GM21717 (cell line): ENCODE data around the gene INPP5F.
"Not testable (repeated sequence)": the region's sequence is repeated elsewhere in the genome, so short reads cannot be mapped to it uniquely, and the experiment has no call there.

Experiments used
- ATAC-seq: cut with Tn5 transposase; IDR thresholded peaks from one replicate; pipeline ENCODE4 v1.9.1; 2021; ENCODE audit warnings: mild to moderate bottlenecking, moderate library complexity; ENCODE audit not compliant: unreplicated experiment

The INPP5F gene

DNA sequence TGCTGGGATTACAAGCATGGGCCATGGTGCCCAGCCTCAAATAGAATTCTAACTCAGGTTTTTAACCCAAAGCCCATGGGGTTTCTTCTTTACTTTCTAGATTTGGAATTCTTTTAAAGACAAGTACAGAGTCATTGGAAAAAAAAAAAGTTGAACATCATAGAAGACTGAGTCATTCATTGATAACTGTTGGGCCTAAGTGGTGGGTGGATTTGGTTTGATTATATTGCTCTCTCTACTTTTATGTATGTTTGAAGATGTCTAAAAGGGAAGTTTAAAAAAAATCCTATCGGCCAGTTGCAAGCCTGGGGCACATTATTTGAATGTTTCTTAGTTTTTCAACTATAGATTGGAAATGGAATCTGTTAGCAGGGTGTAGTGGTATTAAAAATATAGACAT lies 49.7 kb downstream of the INPP5F start:
- ATAC-seq: no peak

DNA sequence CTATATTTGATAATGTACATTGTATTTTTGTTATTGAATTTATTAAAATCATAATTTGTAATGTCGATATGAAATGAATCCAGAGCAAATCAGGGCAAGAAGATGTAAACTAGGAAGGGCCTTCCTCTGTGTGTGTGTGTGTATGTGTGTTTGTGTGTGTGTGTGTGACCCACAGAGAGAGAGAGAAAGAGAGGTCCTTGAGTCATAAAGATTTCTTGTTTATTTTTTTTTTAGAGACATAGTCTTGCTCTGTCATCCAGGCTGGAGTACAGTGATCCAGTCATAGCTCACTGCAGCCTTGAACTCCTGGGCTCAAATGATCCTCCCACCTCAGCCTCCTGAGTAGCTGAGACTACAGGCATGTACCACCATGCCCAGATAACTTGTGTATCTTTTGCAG lies 50.7 kb downstream of the INPP5F start:
- ATAC-seq: no peak

DNA sequence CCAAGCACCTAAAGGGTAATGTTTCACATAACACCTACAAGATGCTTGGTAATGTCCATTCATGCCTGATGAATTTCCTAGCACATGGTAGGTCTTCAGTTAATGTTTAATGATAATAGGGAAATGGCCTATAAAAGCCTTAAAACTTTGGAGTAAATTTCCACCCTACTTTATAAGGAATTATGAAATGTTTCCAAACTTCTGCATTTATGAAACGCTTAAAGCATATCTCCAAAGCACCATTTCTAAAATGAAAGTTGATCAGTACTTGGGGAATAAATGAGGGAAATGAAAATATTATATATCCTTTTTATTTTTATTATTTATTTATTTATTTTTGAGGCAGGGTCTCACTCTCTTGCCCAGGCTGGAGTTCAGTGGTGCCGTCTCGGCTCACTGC lies 51.8 kb downstream of the INPP5F start:
- ATAC-seq: no peak

DNA sequence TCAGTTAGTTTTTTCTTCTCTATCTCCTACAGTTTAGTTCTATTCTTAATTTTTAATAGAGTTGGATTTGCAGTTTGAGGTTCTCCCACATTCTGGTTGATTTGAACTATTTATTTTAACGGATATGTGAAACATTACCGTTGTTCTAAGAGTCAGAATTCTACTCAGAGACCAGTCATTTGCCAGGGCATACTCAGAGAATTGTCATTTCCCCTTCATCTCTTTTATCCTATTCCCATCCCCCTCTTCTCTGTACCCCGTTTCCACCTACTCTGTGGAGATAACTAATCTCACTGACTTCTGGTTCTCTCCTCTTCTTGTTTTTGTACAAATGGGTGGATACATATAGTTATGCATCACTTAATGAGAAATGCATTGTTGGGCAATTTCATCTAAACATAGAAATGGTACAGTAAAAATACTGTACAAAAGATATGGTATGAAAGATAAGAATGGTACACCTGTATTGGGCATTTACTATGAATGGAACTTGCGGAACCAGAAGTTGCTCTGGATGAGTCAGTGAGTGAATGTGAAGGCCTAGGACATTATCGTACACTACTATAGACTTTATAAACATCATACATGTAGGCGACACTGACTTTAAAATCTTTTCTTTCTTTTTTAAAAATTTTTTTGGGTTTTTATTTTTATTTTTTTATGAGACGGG lies 53.1 kb downstream of the INPP5F start:
- ATAC-seq: no peak

DNA sequence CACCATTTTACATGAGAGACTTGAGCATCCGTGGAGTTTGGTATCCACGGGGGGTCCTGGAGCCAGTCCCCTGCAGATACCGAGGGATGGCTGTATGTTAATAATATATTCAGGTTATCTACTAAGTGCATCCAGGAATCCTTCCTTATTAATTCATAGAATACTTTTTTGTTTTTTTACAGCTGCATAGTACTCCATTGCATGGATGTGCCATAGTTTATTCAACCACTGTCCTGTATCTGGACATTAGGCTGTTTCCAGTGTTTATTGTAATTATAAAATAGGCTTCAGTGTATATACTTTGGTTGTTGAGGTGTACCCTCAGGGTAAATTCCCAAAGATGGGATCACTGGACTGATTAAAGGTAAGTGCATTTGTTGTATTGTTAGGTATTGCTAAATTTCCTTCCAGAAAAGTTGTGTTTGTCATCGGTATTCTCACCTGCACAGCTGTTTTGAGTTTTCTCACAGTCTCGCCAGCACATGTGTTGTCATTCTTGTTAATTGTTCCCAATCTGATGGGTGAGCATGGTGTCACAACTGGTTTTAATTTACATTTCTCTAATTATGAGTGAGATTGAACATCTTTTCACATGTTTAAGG lies 55.1 kb downstream of the INPP5F start:
- ATAC-seq: no peak

DNA sequence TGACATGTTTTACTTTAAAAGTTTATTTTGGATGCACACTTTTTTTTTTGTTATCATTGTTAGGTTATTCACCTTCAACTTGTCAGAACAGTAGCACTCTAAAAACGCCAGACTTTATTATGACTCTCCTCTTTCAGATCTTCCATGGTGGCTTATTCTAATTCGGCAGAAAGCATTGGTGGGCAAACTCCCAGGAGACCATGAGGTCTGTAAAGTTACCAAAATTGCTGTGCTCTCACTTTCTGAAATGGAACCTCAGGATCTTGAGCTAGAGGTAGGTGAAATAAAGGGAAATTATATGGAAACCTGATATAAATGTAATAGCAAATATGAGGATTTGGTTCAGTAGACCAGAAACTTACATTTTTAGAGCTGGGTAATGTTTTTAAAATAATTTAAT lies 55.6 kb downstream of the INPP5F start:
- no peak for ATAC-seq

DNA sequence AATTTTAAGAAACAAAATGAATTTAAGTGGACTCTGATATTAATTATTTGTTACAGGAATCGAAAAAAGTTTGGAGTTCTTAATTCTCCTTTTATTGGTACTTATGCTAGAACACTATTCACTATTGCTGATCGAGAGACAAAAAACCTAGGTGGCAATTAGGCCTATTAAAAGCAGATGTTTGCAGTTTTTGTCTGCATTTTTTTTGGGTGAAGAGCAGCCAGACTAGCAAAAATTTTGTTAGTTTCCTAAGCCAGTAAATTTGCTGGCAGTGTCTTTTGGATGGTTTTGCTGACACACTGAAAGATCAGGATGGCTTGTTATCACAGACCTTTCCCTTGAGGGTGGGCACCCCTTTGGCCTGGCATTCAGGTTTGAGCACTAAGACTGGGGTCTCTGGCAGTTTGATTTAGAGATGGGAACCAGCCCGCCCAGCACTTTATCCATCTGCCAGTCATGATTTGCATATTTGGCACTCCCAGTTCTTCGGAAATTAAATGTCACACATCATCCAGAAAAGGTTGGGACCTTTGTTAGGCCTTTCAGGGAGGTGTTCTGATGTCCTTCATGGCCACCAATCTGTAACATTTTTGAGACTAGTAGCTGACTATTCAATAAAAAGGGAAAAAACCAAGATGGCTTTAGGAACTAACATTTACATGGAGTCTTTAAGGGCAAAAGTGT lies 57.3 kb downstream of the INPP5F start:
- ATAC-seq: no peak

DNA sequence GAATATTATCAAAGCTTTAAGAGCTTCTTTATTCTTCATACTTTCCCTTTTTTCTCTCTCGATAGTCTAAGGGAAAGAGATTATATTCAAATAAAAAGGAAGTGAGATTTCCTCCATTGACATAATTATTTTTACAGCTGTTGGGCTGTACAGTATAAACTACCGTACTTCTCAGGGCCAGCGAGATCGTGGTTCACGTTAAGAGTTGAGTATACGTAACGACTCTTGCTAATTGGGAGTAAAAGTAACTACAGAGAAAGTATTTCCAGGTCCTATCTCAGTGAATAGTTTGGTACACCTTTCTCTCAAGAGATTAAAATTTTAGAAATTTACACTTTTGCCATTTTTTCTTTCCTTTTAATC lies 57.8 kb downstream of the INPP5F start:
- no peak for ATAC-seq

DNA sequence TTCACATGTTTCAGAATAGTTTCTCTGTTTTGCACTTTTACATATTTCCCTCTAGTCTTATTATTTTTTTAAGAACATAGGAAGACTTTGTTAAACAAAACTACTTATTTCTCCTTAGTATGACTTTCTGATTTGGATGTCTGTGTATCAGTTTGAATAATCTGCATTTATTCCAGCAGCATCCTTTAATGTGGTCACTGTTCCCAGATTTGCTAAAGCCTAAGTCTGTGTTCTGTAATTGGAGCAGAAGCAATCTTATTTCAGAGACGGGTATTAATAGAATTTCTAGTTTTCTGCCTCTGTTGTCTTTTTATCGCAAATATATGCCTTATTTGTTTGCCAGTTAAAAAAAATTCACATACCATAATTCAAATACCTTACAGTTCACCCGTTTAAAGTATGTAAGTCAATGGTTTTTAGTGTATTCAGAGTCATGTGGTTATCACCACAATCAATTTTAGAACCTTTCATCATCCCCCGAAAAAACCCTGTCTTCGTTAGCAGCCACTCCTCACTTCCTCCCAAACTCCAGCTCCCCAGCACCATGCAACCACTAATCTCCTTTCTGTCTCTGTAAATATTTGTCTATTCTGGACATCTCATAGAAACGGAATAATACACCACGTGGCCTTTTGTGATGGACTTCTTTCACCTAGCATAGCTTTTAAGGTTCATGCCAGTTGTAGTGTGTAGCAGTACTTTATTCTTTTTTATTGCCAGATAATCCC lies 58.7 kb downstream of the INPP5F start:
- peak; percentile 77 for ATAC-seq

DNA sequence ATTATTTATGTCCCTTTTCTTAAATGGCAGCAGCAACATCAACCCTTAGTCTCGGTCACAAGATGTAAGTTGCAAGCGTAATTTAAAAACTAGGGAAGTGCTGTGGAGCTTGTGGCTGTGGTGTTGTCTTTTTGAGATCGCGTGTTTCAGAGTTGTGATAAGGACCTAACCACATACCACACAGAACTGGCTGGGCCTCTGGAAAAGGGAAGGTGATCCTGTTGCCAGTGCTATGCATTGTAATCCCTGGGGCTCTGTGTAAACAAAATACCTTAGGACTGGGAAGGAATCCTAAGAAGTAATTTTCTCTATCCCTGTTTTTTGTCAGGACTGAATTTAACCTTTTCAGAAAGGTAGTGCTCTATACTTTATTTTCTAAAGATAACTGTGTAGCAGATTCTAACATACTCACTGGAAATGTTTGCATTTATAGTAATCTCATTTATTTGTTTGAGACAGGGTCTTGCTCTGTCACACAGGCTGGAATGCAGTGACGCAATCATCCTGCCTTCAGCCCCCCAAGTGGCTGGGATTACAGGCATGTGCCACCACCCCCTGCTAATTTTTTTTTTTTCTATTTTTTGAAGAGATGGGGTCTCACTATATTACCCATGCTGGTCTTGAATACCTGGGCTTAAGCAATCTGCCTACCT lies 60.4 kb downstream of the INPP5F start:
- no peak for ATAC-seq

DNA sequence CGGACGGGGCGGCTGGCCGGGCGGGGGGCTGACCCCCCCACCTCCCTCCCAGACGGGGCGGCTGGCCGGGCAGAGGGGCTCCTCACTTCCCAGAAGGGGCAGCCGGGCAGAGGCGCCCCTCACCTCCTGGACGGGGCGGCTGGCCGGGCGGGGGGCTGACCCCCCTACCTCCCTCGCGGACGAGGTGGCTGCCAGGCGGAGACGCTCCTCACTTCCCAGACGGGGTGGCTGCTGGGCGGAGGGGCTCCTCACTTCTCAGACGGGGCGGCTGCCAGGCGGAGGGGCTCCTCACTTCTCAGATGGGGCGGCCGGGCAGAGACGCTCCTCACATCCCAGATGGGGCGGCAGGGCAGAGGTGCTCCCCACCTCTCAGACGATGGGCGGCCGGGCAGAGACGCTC lies 69.3 kb downstream of the INPP5F start:
- not testable (repeated sequence) for ATAC-seq

DNA sequence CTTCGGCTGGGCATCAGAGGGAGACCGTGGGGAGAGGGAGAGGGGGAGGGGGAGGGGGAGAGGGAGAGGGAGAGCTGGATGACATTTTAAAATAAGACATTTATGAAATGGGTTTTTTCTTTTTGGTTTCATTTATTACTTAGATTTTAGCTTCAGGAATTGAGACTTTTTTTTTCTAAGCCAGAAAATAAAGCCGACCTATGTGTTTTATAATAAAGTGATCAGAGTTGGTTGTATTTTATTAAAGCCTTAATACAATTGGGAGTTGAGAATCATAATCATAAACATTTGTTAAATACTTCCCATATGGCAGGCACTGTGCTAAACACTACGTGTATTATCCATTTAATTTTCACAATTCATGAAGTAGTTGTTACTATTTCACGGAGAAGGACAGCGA lies 70.2 kb downstream of the INPP5F start:
- ATAC-seq: no peak

DNA sequence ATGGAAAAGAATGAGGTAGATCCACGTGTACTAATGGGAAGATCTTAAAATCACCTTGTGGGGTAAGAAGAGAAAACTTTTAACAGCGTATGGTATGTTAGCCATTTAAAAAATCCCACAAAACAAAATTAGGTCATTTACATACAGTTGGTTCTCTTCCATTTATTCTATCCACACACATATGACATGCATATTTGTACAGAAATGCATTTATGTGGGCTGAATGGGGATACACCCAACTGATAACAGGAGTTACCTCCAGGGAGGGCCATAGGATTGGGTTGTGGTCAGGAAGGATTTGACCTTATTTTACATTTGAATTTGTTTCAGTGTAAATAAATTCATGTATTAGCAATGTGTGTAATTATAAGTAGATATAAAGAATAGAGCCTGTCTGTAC lies 75.3 kb downstream of the INPP5F start:
- ATAC-seq: no peak

DNA sequence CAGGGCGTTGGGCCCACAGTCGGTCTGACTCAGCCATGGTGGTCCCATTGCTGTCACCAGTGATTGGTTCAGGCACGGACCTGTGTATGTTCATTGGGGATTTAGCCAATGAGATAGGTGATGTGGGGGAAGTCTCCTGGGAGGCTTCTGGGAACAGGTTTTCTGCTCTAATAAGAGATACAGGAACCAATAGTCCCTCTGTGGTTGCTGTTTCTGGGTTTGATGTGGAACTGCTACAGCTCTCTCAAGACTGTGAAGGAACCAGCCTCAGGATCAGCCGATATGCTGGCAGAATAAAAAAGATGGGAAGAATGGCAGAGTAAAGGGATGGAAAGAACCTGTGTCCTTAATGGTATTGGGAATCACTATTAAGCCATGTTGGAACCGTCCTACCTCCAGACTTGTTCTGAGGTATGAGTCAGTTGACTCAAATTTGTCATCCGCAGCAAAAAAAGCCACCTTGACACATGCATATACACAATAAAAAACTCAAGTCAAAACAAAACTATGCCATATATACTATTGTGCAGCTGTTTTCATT lies 76.2 kb downstream of the INPP5F start:
- ATAC-seq: no peak

DNA sequence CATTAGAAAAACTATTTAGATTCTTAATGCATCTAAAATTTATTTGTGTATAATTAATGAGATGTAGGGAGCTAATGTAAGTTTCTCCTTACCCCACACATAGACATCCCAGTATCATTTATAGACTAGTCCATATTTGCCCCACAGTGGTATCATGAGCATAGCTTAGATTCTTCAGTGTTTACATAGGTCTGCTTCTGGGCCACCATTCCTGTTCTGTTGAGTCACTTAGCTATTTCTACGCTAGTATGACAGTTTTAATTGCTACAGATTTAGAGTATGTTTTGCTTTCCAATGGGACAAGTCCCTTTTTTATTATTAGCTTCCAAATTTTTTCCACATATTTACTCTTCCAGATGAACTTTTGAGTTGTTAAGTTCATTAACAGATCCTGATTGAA lies 77.4 kb downstream of the INPP5F start:
- no peak for ATAC-seq

DNA sequence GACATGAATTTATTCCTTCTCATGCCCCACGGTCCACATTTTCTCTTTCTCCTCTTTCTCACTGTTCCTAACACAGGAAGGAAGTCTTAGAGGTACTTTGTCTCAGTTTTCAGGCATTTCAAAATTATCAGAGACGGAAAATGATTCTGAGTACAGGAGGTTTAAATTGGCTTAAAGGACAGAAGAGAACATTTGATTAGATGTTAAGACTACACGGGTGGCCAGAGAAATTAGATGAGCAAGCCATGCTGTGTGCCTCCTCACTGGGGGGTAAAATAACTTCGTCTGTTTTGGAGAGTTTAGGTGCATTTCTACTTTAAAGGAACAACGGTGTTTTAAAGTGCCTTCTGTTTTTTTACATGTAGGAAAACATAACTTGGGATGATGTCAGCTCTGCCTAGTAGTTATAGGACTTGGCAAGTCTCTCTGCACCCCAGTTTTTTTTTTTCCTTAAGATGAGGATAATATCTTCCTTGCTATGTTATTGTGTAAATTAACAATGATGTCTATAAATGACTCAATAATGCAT lies 79.9 kb downstream of the INPP5F start:
- ATAC-seq: no peak

DNA sequence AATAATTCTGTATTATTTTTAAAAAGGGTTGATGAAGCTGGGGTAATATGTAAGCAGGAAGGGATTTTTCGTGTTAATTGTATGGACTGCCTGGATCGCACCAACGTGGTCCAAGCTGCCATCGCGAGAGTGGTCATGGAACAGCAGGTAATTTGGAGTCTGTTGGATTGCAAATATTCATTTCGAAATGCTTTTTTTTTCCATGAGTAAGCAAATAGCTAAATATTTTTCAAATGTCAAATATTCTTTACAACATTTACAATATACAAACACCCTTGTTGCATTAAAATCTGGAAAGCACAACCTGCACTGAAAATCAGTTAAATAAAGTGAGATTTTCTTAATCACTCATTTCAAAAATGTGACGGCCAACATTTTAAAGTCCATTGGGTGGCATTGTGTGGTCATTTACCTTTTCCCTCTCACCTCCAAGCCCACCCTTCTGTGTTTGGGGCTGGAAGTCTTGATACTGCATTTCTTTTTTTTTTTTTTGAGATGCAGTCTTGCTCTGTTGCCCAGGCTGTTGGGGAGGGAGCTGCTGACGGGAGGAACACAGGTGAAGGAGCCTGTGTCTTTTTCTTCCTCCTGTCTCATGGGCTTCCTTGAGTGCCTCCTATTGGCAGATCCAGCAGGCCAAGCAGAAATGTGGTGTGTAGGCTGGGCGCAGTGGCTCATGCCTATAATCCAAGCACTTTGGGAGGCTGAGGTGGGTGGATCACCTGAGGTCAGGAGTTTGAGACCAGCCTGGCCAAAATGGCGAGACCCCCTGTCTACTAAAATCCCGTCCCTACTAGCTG lies 80.7 kb downstream of the INPP5F start:
- no peak for ATAC-seq

DNA sequence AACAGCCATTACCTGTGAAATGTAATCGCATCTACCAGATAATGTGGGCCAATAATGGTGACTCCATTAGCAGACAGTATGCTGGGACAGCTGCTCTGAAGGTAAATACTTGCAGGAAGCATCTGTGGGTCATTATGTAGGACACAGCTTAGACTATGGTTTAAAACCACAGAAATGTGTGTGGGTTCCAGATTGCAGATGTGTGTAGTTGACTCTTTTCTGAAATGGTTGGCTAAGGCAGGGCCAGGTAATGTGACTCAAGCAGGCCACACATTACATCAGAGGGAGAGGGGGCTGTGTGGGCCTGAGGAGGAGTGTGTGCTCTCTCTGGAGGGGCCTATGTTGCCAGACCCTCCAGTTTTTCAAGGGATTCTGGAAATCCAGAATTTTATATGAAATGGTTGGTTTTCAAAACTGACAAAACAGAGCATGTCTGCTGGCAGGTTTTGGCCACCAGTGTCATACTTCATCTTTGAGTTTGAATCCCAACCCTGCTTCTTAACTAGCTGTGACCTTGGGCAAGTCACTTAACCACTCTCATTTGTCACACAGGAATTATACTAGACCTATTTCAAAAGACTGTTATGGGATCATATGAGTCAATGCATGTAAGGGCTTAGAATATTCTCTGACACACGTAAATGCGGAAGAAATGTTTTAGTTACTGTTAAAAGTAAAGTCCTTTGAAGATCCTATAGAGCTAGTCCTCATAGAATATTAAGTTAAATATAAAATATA lies 82.3 kb downstream of the INPP5F start:
- no peak for ATAC-seq

DNA sequence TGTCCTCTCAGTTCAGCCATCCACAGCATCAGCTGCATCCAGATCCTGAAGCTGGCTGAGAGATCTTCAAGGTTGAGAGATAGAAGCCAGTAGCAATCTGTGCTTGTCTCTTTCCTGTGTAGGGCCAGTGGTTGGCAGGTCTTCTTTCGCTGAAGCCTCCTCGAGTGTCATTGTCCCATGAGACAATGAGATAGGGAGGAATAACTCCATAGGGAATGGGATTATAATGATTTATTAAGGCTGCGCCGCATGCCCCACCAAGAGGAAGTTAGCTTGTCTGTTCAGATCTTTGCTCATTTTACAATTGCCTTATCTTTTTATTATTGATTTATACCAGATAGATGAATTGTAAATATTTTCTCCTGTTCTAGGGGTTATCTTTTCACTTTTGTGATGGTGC lies 85.3 kb downstream of the INPP5F start:
- ATAC-seq: no peak
